Articular chondrocyte of knee joint (primary cell): ENCODE results near the gene TSFM. TPM values are rescaled to one million over a fixed set of nuclear protein-coding genes. Genes with fewer than 3 reads are reported as not detected.

Experiments
- small RNA-seq: library from RNA; depleted of rRNA; stranded (forward); fragments of <200 nt; gene quantifications from one replicate; pipeline ENCODE3, GENCODE V24; 2012
- total RNA-seq: library from RNA; depleted of rRNA; stranded (reverse); fragments of >200 nt; gene quantifications from 2 replicates; pipeline ENCODE4 v1.2.3, GENCODE V29; 2012

Gene TSFM
- total RNA-seq: 16.1 and 22.7 TPM in 2 replicates

GRCh38 chr12:57782608-57783465 is at the start of gene TSFM:
TSFM (plus strand) TSS chr12:57782787; CDS start chr12:57782802, 15 bp downstream.

GRCh38 chr12:57738661-57739237 is 43.8 kb upstream of the TSFM start, which contains the start of gene AGAP2:
AGAP2 (minus strand) TSS chr12:57738742; CDS start chr12:57738246, 496 bp downstream.

GRCh38 chr12:57744777-57745484 is 37.7 kb upstream of the TSFM start, which contains the start of gene TSPAN31:
TSPAN31 (plus strand) TSS chr12:57745039; CDS start chr12:57745155, 116 bp downstream.

GRCh38 chr12:57751788-57752667 is 30.6 kb upstream of the TSFM start, which contains the start of gene CDK4:
CDK4 (minus strand) TSS chr12:57752310; CDS start chr12:57751717, 593 bp downstream.

GRCh38 chr12:57754411-57755193 is 28.0 kb upstream of the TSFM start, which contains the start of gene MARCHF9:
MARCHF9 (plus strand) TSS chr12:57755103; CDS start chr12:57755529, 426 bp downstream.

GRCh38 chr12:57766464-57767304 is 15.9 kb upstream of the TSFM start, which contains the start of gene CYP27B1:
CYP27B1 (minus strand) TSS chr12:57767078; CDS start chr12:57767041, 37 bp downstream.

GRCh38 chr12:57771873-57772428 is 10.6 kb upstream of the TSFM start, which contains the start of gene METTL1:
METTL1 (minus strand) TSS chr12:57772105; CDS start chr12:57772083, 22 bp downstream.

GRCh38 chr12:57772429-57773322 is 9.9 kb upstream of the TSFM start, which contains the start of gene EEF1AKMT3:
EEF1AKMT3 (plus strand) TSS chr12:57772614; CDS start chr12:57772725, 111 bp downstream.

GRCh38 chr12:57846577-57847319 is 64.2 kb downstream of the TSFM start, which contains the start of gene CTDSP2:
CTDSP2 (minus strand) TSS chr12:57846729; CDS start chr12:57846435, 294 bp downstream.

Small RNA genes within 50 kb of the gene (small RNA-seq; reads per million reads assigned to genes)
- gene MIR26A2: 4.6 reads per million, percentile 89 among the genes with 10 or more reads in this experiment
- gene RNU6-1083P: not detected

Other genes with a start within 250 kb of the TSFM start
- gene DCTN2, start 235.6 kb upstream of the TSFM start, total RNA-seq: 113 and 132 TPM in 2 replicates
- under 0.01 and 0.22 TPM in 2 replicates for gene KIF5A, start 232.7 kb upstream of the TSFM start, total RNA-seq
- 23.5 and 26.2 TPM in 2 replicates for gene PIP4K2C, start 191.6 kb upstream of the TSFM start, total RNA-seq
- gene DTX3, start 178.0 kb upstream of the TSFM start, total RNA-seq: 9.4 and 11.2 TPM in 2 replicates
- 16.2 and 17.2 TPM in 2 replicates for gene ARHGEF25, start 171.4 kb upstream of the TSFM start, total RNA-seq
- gene B4GALNT1, start 149.6 kb upstream of the TSFM start, total RNA-seq: 1.0 and 2.9 TPM in 2 replicates
- 154 and 254 TPM in 2 replicates for gene OS9, start 88.7 kb upstream of the TSFM start, total RNA-seq
- gene AGAP2, start 44.0 kb upstream of the TSFM start, total RNA-seq: 0.11 and 0.39 TPM in 2 replicates
- gene TSPAN31, start 37.7 kb upstream of the TSFM start, total RNA-seq: 71.6 and 76.1 TPM in 2 replicates
- 108 and 195 TPM in 2 replicates for gene CDK4, start 30.5 kb upstream of the TSFM start, total RNA-seq
- gene MARCHF9, start 27.7 kb upstream of the TSFM start, total RNA-seq: 1.1 and 1.2 TPM in 2 replicates
- 0.22 and 0.65 TPM in 2 replicates for gene CYP27B1, start 15.7 kb upstream of the TSFM start, total RNA-seq
- gene METTL1, start 10.7 kb upstream of the TSFM start, total RNA-seq: 6.7 and 8.0 TPM in 2 replicates
- 5.9 and 8.0 TPM in 2 replicates for gene EEF1AKMT3, start 10.2 kb upstream of the TSFM start, total RNA-seq
- 5.4 and 6.9 TPM in 2 replicates for gene AVIL, start 35.9 kb downstream of the TSFM start, total RNA-seq
- 120 and 148 TPM in 2 replicates for gene CTDSP2, start 63.9 kb downstream of the TSFM start, total RNA-seq
- 6.9 and 9.1 TPM in 2 replicates for gene ATP23, start 158.8 kb downstream of the TSFM start, total RNA-seq